KMS-11 (cell line): Measurements from ENCODE around the gene KCNA3.

Experiments
- H2AFZ ChIP-seq: fragments of 200-600 bp; sonication (generic); 2 replicates; pipeline ENCODE4 v1.6.1; 2016; ENCODE audit warnings: antibody characterized with exemption, mixed run types, low read depth
- H3K27ac ChIP-seq: fragments of 200-600 bp; sonication (generic); 2 replicates; pipeline ENCODE4 v1.6.1; 2016; ENCODE audit warnings: mild to moderate bottlenecking, mixed run types
- H3K27me3 ChIP-seq: fragments of 200-600 bp; sonication (generic); 2 replicates; pipeline ENCODE4 v1.6.1; 2017; ENCODE audit warnings: mild to moderate bottlenecking, low read depth, mixed run types, moderate library complexity; ENCODE audit not compliant: insufficient read depth
- H3K36me3 ChIP-seq: fragments of 200-600 bp; sonication (generic); 2 replicates; pipeline ENCODE4 v1.6.1; 2017; ENCODE audit warnings: mild to moderate bottlenecking, mixed run types; ENCODE audit not compliant: insufficient read depth
- H3K4me1 ChIP-seq: fragments of 200-600 bp; sonication (generic); 2 replicates; pipeline ENCODE4 v1.6.1; 2016; ENCODE audit warnings: mild to moderate bottlenecking, low read depth, mixed run types; ENCODE audit not compliant: poor library complexity, severe bottlenecking
- H3K4me2 ChIP-seq: fragments of 200-600 bp; sonication (generic); 2 replicates; pipeline ENCODE4 v1.7.0; 2016; ENCODE audit warnings: mild to moderate bottlenecking, mixed run types
- H3K4me3 ChIP-seq: fragments of 200-600 bp; sonication (generic); IDR thresholded peaks from 2 replicates; pipeline ENCODE4 v1.6.1; 2017; ENCODE audit warnings: low read depth, low read length, mixed read lengths; ENCODE audit not compliant: insufficient read depth
- H3K79me2 ChIP-seq: fragments of 200-600 bp; sonication (generic); 2 replicates; pipeline ENCODE4 v1.6.1; 2016; ENCODE audit warnings: low read depth, mixed run types; ENCODE audit not compliant: insufficient read depth
- H3K9ac ChIP-seq: fragments of 200-600 bp; sonication (generic); 2 replicates; pipeline ENCODE4 v1.6.1; 2016; ENCODE audit warnings: mild to moderate bottlenecking, mixed run types
- H4K20me1 ChIP-seq: fragments of 200-600 bp; sonication (generic); 2 replicates; pipeline ENCODE4 v1.6.1; 2016; ENCODE audit warnings: mild to moderate bottlenecking, mixed run types; ENCODE audit not compliant: insufficient read depth
- CTCF ChIP-seq: fragments of 200-600 bp; sonication (generic); conservative IDR thresholded peaks from 2 replicates; pipeline ENCODE4 v1.6.1; 2017; ENCODE audit warnings: low read depth, mild to moderate bottlenecking, antibody characterized with exemption, low read length, moderate library complexity, mixed read lengths

The KCNA3 gene

DNA sequence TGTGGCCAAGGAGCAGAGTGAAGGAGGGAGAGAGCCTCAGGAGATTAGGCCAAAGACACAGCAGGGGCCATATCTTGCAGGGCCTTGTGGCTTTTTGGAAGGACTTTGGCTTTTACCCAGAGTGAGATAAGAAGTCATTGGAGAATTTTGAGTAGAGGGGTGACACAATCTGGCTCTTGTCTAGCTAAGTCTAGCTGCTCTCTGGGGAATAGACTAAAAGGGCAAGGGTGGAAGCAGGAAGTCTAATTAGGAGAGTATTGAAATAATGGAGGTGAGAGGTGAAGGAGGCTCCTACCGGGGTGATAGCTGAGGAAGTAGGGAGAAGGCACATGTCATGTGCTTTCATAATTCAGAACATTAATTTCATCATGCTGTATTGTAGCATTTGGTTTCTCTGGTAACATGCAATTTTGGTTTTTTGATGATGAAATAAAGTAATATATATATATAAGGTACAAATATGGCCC lies 34.3 kb upstream of the KCNA3 start:
- Histone ChIP-seq H3K27me3 (no peaks in the 10 kb centered on the region), H2AFZ (no peak overlapping the region), H3K4me3 (no peak overlapping the region), H4K20me1 (no peaks in the 10 kb centered on the region), H3K9ac (no peak overlapping the region), H3K27ac (no peak overlapping the region), H3K4me1 (peaks cover 4% of the 10 kb centered on the region), H3K4me2 (no peak overlapping the region), H3K79me2 (no peaks in the 10 kb centered on the region), H3K36me3 (no peaks in the 10 kb centered on the region)
- TF ChIP-seq CTCF, result no peak

- Histone ChIP-seq H3K79me2 (no peaks in the 10 kb centered on the region), H3K4me1 (peaks cover 4% of the 10 kb centered on the region), H3K4me2 (no peak overlapping the region), H4K20me1 (no peaks in the 10 kb centered on the region), H3K36me3 (no peaks in the 10 kb centered on the region), H3K27ac (no peak overlapping the region), H2AFZ (no peak overlapping the region), H3K4me3 (no peak overlapping the region), H3K9ac (no peak overlapping the region), H3K27me3 (no peaks in the 10 kb centered on the region)
- TF ChIP-seq CTCF, result no peak
Observed at GRCh38 chr1:110707232-110707631, 32.5 kb upstream of the KCNA3 start.

DNA sequence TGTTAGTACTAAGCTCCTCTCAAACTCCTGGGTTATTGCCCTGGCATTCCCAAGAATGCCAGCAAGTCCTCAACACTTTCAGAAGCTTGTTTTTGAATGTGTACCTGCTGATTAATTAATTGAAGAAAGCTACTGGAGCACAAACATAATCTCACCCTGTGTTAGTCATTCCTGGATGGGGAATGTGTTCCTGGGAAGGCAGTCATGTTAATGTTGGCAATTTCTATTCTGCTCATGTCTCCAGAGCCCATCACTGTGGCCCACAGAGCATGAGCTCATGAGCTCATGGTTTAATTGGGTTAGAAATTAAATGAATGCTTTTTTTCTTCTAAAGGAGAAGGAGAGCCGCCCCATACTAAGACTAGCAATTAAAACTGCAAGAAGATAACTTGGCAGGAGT lies 31.9 kb upstream of the KCNA3 start:
- Histone ChIP-seq H4K20me1 (no peaks in the 10 kb centered on the region), H3K4me1 (peaks cover 1% of the 10 kb centered on the region), H3K27me3 (no peaks in the 10 kb centered on the region), H3K4me3 (no peak overlapping the region), H3K36me3 (no peaks in the 10 kb centered on the region), H3K4me2 (no peak overlapping the region), H2AFZ (no peak overlapping the region), H3K27ac (no peak overlapping the region), H3K79me2 (no peaks in the 10 kb centered on the region), H3K9ac (no peak overlapping the region)
- no peak for TF ChIP-seq CTCF

DNA sequence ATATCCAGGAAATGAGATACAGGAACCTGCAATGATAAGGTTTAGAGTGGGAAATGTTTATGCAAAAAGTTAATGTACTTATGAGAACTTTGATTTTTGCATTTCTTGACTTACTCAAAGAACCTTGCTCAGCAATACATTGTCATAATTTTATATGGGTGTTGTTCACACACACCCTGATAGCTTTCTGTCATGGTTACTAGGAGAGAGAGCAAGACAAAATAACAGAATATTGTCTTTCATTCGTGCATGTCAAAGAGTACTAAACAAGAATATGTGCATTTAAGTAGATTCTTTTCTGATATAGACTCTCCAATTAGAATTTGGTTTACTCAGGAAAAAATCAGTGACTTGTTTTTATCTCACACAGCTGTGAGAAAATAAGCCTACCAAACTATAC lies 27.5 kb upstream of the KCNA3 start:
- Histone ChIP-seq H3K4me2 (no peak overlapping the region), H3K79me2 (no peaks in the 10 kb centered on the region), H3K36me3 (no peaks in the 10 kb centered on the region), H4K20me1 (no peaks in the 10 kb centered on the region), H3K9ac (no peak overlapping the region), H3K4me3 (no peak overlapping the region), H2AFZ (no peak overlapping the region), H3K4me1 (no peaks in the 10 kb centered on the region), H3K27me3 (no peaks in the 10 kb centered on the region), H3K27ac (no peak overlapping the region)
- TF ChIP-seq CTCF, result no peak

- no peak overlapping the region for H3K4me3 ChIP-seq
- H3K79me2 ChIP-seq, result no peaks in the 10 kb centered on the region
- no peak overlapping the region for H3K27ac ChIP-seq
- H3K9ac ChIP-seq, result no peak overlapping the region
- H3K4me2 ChIP-seq, result no peak overlapping the region
- no peaks in the 10 kb centered on the region for H3K4me1 ChIP-seq
- no peaks in the 10 kb centered on the region for H3K27me3 ChIP-seq
- no peaks in the 10 kb centered on the region for H4K20me1 ChIP-seq
- no peak overlapping the region for H2AFZ ChIP-seq
- no peak for TF ChIP-seq CTCF
- no peaks in the 10 kb centered on the region for H3K36me3 ChIP-seq
Observed at GRCh38 chr1:110700767-110701166, 26.0 kb upstream of the KCNA3 start.
